Measurements from ENCODE around the gene E2F7. TPM values are rescaled to one million over a fixed set of nuclear protein-coding genes. Genes with fewer than 3 reads are reported as not detected.

E2F7 gene
- total and polyA plus RNA-seq, 2 experiments from 2014 or later = 31.8 to 40.3 TPM

DNA sequence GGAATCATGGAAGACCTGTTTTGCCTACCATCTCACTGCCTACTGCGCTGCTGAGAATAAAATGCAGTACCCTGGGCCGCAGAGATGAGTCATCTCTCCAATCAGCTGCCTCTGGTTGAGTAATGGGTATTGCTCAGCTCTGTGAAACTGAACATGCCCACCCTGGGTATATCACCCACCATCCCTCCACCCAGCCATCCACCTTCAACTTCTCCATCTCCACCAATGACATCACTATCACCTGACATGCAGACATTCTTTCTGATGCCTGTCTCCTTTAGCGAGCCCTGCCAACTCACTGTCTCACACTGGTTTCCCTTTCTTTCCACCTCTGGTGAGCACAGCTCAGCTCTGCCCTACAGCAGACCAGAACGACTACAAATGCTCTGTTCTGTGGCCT, 33.6 kb downstream of the E2F7 start:
- Histone ChIP-seq H3K27ac (ENCODE audit: low read depth) (no peak overlapping the region), H3K4me2 (no peak overlapping the region), H3K79me2 (replicated peaks; ENCODE audit: insufficient read depth) (no peaks in the 10 kb centered on the region), H3K9me2 (ENCODE audit: insufficient read depth) (no peaks in the 10 kb centered on the region), H4K20me1 (replicated peaks; ENCODE audit: insufficient read depth) (peaks cover 3% of the 10 kb centered on the region; the same call in 1 of the 2 replicates), H3K4me1 (ENCODE audit: insufficient read depth) (no peaks in the 10 kb centered on the region), H3F3A (replicated peaks; ENCODE audit: low read depth) (no peaks in the 10 kb centered on the region), H3K36me3 (ENCODE audit: insufficient read depth) (peaks cover 57% of the 10 kb centered on the region), H3K4me3 (no peak overlapping the region), H2AFZ (no peak overlapping the region), H3K27me3 (ENCODE audit: insufficient read depth) (no peaks in the 10 kb centered on the region)
- TF ChIP-seq, protein P1, sequence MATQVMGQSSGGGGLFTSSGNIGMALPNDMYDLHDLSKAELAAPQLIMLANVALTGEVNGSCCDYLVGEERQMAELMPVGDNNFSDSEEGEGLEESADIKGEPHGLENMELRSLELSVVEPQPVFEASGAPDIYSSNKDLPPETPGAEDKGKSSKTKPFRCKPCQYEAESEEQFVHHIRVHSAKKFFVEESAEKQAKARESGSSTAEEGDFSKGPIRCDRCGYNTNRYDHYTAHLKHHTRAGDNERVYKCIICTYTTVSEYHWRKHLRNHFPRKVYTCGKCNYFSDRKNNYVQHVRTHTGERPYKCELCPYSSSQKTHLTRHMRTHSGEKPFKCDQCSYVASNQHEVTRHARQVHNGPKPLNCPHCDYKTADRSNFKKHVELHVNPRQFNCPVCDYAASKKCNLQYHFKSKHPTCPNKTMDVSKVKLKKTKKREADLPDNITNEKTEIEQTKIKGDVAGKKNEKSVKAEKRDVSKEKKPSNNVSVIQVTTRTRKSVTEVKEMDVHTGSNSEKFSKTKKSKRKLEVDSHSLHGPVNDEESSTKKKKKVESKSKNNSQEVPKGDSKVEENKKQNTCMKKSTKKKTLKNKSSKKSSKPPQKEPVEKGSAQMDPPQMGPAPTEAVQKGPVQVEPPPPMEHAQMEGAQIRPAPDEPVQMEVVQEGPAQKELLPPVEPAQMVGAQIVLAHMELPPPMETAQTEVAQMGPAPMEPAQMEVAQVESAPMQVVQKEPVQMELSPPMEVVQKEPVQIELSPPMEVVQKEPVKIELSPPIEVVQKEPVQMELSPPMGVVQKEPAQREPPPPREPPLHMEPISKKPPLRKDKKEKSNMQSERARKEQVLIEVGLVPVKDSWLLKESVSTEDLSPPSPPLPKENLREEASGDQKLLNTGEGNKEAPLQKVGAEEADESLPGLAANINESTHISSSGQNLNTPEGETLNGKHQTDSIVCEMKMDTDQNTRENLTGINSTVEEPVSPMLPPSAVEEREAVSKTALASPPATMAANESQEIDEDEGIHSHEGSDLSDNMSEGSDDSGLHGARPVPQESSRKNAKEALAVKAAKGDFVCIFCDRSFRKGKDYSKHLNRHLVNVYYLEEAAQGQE (IDR thresholded peaks at IDR 0.05; ENCODE audit: unreplicated experiment) = no peak
- TF ChIP-seq ZNF114 (CRISPR knock-in tag; IDR thresholded peaks at IDR 0.05) = no peak
- TF ChIP-seq, protein P2, sequence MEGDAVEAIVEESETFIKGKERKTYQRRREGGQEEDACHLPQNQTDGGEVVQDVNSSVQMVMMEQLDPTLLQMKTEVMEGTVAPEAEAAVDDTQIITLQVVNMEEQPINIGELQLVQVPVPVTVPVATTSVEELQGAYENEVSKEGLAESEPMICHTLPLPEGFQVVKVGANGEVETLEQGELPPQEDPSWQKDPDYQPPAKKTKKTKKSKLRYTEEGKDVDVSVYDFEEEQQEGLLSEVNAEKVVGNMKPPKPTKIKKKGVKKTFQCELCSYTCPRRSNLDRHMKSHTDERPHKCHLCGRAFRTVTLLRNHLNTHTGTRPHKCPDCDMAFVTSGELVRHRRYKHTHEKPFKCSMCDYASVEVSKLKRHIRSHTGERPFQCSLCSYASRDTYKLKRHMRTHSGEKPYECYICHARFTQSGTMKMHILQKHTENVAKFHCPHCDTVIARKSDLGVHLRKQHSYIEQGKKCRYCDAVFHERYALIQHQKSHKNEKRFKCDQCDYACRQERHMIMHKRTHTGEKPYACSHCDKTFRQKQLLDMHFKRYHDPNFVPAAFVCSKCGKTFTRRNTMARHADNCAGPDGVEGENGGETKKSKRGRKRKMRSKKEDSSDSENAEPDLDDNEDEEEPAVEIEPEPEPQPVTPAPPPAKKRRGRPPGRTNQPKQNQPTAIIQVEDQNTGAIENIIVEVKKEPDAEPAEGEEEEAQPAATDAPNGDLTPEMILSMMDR (conservative IDR thresholded peaks at IDR 0.05; ENCODE audit: low read depth in 2 of 2) = no peak
- no peak for TF ChIP-seq POLR2AphosphoS5 (IDR thresholded peaks at IDR 0.05; ENCODE audit: low read depth)
- no peak for TF ChIP-seq ETS1 (IDR thresholded peaks at IDR 0.05)
- TF ChIP-seq CREB1 (CRISPR knock-in tag; IDR thresholded peaks at IDR 0.05; ENCODE audit: low read depth) = no peak
- TF ChIP-seq STAT1 (IDR thresholded peaks at IDR 0.05; ENCODE audit: unreplicated experiment) = no peak
- DNase-seq (ENCODE audit: low spot score) (no peak), ATAC-seq (no peak)
- Mint-ChIP-seq H3K36me3 (ENCODE audit: low read depth) (peaks cover 59% of the 10 kb centered on the region), H3K9me3 (no peaks in the 10 kb centered on the region), H3K4me1 (no peaks in the 10 kb centered on the region), H3K4me3 (no peak overlapping the region), H3K27me3 (ENCODE audit: insufficient read depth, low read depth, poor library complexity) (peaks cover 1% of the 10 kb centered on the region), H3K27ac (no peak overlapping the region; the same call in 1 of the 2 replicates)

DNA sequence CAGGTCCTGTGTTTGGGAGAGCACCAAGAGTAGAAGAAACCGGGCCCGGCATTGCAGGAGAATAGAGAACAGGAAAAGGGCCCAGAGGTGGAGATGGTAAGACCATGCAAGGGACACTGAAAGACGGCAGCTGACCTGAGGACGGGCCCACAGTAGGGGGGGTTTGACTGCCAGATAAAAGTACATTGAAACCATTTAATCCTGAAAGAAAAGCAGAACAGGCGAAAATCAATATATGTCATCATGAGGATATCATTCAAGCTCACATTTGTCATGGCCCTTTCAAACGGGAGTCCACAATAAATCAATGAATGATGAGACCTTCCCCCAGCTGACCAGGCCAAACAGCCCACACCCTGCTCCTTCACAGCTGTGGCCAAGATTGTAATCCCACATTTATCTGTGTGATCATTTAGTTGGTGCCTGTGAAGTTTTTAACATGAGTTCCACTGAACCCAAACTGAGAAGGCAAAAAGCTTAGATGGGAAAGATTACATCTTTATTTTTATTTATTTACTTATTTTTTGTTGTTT, 39.5 kb downstream of the E2F7 start:
- no peaks in the 10 kb centered on the region for H3K4me1 Mint-ChIP-seq
- H3K36me3 ChIP-seq (ENCODE audit: insufficient read depth) = peaks cover 62% of the 10 kb centered on the region
- 0 out of 2 replicates have a peak overlapping the region, but pooled peaks have one; percentile 21 for H3K27ac Mint-ChIP-seq
- TF ChIP-seq, protein P1 (IDR thresholded peaks at IDR 0.05; ENCODE audit: unreplicated experiment) = no peak
- TF ChIP-seq NANOG (IDR thresholded peaks at IDR 0.05; ENCODE audit: borderline replicate concordance) (no peak), ZNF331 (CRISPR knock-in tag; IDR thresholded peaks at IDR 0.05; ENCODE audit: low read depth) (no peak), CREB1 (CRISPR knock-in tag; IDR thresholded peaks at IDR 0.05; ENCODE audit: low read depth) (no peak), ETS1 (IDR thresholded peaks at IDR 0.05) (no peak), EZH2phosphoT487 (IDR thresholded peaks at IDR 0.05; ENCODE audit: unreplicated experiment) (no peak), ZNF114 (CRISPR knock-in tag; IDR thresholded peaks at IDR 0.05) (no peak), STAT1 (IDR thresholded peaks at IDR 0.05; ENCODE audit: unreplicated experiment) (no peak), EZH2 (IDR thresholded peaks at IDR 0.05; ENCODE audit: low read depth, unreplicated experiment) (no peak), POLR2AphosphoS5 (IDR thresholded peaks at IDR 0.05; ENCODE audit: low read depth) (no peak), JUNB (IDR thresholded peaks at IDR 0.05; ENCODE audit: unreplicated experiment) (no peak)

More for the DNA sequence above, 39.5 kb downstream of the E2F7 start:
- Histone ChIP-seq H3K79me2 (replicated peaks; ENCODE audit: insufficient read depth) (no peaks in the 10 kb centered on the region), H3K4me2 (no peak overlapping the region), H3K9me2 (ENCODE audit: insufficient read depth) (no peaks in the 10 kb centered on the region), H3K27me3 (ENCODE audit: insufficient read depth) (no peaks in the 10 kb centered on the region), H4K20me1 (replicated peaks; ENCODE audit: insufficient read depth) (no peaks in the 10 kb centered on the region; the same call in 1 of the 2 replicates), H3K4me1 (ENCODE audit: insufficient read depth) (no peaks in the 10 kb centered on the region), H3F3A (replicated peaks; ENCODE audit: low read depth) (no peaks in the 10 kb centered on the region), H2AFZ (no peak overlapping the region), H3K4me3 (no peak overlapping the region), H3K27ac (ENCODE audit: low read depth) (no peak overlapping the region)
- Mint-ChIP-seq H3K9me3 (no peaks in the 10 kb centered on the region), H3K27me3 (ENCODE audit: insufficient read depth, low read depth, poor library complexity) (peaks cover 5% of the 10 kb centered on the region), H3K4me3 (no peak overlapping the region), H3K36me3 (ENCODE audit: low read depth) (peaks cover 67% of the 10 kb centered on the region)
- DNase-seq (ENCODE audit: low spot score) (no peak), ATAC-seq (no peak)

All from GM23338 (cell line).